WI38 (cell line): ENCODE data around the gene CCL1.
"Not testable (repeated sequence)": the region's sequence is repeated elsewhere in the genome, so short reads cannot be mapped to it uniquely, and the experiment has no call there.

Experiments used
- H3K4me3 ChIP-seq: 2 replicates; pipeline ENCODE4 v1.5.1; 2011; ENCODE audit warnings: low read depth, mild to moderate bottlenecking, control low read depth, low read length
- TF ChIP-seq, protein P1 (sequence below): IDR thresholded peaks from 2 replicates; pipeline ENCODE4 v1.5.1; 2012; ENCODE audit warnings: low read depth, mild to moderate bottlenecking, control low read depth, low read length

The CCL1 gene

DNA sequence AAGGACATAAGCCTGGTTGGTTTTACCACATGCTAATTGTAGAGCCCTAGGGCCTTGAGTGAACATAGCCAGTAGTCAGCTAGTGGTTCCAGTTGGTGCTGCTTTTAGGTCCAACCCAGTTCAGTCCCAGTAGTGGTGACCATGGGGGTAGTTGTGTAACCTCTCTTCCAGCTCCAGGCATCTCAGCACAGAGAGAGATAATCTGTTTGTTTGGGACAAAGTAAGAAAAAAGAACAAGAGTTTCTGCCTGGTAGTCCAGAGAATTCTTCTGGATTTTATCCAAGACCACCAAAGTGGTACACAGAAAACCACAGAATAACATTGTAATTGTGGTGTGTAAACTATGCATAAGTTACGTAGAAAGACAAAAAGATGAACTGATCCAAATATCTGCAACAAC is 11.9 kb downstream of the CCL1 start:
- no peak overlapping the region for H3K4me3 ChIP-seq
- TF ChIP-seq, protein P1, sequence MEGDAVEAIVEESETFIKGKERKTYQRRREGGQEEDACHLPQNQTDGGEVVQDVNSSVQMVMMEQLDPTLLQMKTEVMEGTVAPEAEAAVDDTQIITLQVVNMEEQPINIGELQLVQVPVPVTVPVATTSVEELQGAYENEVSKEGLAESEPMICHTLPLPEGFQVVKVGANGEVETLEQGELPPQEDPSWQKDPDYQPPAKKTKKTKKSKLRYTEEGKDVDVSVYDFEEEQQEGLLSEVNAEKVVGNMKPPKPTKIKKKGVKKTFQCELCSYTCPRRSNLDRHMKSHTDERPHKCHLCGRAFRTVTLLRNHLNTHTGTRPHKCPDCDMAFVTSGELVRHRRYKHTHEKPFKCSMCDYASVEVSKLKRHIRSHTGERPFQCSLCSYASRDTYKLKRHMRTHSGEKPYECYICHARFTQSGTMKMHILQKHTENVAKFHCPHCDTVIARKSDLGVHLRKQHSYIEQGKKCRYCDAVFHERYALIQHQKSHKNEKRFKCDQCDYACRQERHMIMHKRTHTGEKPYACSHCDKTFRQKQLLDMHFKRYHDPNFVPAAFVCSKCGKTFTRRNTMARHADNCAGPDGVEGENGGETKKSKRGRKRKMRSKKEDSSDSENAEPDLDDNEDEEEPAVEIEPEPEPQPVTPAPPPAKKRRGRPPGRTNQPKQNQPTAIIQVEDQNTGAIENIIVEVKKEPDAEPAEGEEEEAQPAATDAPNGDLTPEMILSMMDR = no peak

DNA sequence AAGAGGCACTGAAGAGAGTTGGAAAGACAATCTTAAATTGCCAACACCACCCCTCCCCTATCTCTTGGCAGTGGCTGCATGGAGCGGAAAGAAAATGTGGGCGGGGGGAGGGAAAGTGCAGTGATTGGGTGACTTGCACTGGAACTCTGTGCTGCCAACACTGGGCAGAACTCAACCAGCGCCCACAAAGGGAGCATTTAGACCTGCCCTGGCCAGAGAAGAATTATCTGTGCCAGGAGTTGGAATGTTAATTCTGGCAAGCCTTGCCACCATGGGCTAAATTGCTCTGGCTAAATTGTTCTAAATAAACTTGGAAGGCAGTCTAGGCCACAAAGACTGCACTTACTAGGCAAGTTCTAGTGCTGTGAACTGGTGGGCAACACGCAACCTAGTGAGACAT is 13.3 kb downstream of the CCL1 start:
- H3K4me3 ChIP-seq = no peak overlapping the region
- TF ChIP-seq, protein P1 = no peak

DNA sequence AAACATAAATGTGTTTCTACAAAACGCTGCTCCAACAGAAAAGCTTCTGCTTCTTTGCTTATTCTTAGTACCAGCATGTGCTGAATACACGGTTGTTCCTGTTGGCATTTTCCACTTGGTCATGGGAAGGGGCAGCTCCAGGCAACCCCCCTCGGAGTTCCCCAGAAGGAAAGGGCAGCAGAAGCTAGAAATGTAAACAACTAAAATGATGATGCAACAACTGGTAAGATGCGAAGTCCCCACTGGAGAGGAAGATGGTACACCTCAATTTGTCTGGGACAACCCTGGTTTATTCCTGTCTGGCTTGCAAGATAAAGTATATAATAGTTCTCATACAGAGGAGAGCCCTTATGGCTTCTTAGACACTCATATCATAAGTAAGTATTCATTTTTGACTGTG is 16.0 kb downstream of the CCL1 start:
- no peak overlapping the region for H3K4me3 ChIP-seq
- TF ChIP-seq, protein P1 = no peak

DNA sequence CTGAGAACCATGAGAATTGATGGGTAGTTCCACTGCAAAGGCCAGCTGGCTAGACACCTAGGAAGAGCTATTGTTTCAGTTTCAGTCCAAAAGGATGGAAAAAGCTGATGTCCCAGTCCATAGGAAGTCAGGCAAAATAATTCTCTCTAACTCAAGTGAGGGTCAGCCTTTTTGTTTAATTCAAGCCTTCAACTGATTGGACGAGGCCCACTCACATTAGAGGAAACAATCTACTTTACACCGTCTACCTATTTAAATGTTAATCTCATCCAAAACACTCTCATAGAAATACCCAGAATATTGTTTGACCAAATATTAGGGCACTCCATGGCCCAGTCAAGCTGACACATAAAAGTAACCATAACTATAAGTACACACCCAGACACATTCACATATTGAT is 21.1 kb downstream of the CCL1 start:
- H3K4me3 ChIP-seq = no peak overlapping the region
- TF ChIP-seq, protein P1 = no peak

DNA sequence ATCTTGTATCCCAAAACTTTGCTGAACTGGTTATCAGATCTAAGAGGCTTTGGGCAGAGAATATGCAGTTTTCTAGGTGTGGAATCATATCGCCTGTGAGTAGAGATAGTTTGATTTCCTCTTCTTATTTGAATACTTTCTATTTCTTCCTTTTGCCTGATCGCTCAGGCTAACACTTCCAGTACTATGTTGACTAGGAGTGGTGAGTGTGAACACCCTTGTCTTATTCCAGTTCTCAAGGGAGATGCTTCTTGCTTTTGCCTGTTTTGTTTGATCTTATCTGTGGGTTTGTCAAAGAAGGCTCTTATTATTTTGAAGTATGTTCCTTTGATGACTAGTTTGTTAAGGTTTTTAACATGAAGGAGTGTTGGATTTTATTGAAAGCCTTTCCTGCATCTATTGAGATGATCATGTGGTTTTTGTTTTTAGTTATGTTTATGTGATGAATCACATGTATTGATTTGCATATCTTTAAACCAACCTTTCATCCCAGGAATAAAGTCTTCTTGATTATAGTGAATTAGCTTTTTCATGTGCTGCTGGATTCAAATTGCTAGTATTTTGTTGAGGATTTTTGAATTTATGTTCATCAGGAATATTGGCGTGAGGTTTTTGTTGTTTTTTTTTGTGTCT is 23.8 kb downstream of the CCL1 start:
- H3K4me3 ChIP-seq = no peak overlapping the region
- TF ChIP-seq, protein P1 = no peak

DNA sequence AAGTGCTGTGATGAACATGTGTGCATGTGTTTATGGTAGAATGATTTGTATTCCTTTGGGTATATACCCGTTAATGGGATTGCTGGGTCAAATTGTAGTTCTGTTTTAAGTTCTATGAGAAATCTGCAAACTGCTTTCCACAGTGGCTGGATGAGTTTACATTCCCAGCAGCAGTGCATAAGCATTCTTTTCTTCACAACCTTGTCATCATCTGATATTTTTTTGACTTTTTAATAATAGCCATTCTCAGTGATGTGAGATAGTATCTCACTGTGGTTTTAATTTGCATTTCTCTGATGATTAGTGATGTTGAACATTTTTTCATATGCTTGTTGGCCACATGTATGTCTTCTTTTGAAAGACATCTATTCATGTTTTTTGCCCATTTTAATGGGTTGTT is 25.3 kb downstream of the CCL1 start:
- H3K4me3 ChIP-seq = no peak overlapping the region
- TF ChIP-seq, protein P1 = no peak

DNA sequence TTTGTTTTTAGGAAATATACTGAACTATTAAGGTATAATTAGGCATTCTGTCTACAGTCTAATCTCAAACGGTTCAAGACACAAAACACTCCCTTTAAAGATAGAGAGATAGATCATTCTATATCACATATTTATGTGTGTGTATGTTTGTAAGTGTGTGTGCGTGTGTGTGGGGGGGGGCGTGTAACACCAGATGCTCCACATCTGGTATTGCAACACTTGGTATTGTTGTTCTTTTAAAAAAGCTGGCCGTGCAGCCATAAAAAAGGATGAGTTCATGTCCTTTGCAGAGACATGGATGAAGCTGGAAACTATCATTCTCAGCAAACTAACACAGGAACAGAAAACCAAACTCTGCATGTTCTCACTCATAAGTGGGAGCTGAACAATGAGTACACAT is 35.5 kb downstream of the CCL1 start:
- H3K4me3 ChIP-seq = not testable (repeated sequence)

DNA sequence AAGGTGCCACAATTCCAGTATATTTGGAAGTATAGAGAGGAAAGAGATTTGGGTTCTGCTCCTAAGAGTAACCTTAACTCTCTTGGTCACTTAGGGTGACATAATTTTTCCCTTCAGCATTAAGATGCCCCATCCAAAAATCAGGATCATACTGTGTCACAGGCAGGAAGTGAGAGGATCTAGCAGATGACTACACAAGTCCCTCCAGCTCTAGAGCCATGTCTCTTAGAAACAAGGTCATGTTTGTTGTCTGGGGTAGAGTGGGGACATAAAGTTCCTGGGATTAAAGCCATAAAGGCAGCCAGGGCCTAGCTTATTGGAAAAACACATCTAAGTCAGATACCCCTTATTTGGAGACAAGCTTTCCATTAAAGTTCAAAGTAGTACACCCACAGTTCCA is 41.1 kb downstream of the CCL1 start:
- TF ChIP-seq, protein P1 = no peak
- H3K4me3 ChIP-seq = no peak overlapping the region
